ENCODE results near the gene TGM6.

TGM6 gene

DNA sequence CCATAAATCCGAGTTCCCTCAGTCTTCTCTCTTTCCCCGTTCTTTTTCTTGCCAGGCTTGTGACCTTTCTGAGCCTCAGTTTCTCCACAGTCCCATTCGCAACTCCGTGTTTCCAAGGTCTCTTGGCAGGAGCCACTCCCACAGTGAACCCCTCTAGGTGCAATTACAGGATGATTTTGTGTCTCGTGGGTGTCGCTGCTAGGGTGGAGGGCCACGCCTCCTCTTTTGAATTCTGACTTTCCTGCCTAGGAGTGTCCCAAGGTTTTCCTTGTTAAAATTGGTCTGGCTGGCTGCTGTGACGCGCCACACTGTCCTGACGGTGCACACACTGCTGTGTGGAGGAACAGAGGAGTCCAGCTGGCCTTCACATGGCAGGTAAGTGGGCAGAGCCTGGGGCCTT, at the start of gene TGM6:
TGM6 (plus strand) TSS at position 301 of the 400 bp plus-strand sequence; CDS start at position 369, 68 bp downstream.
- no peak within 1 kb of the TSS for H3K4me3 ChIP-seq (replicated peaks; ENCODE audit: low read depth, low read length)
- no peak for DNase-seq (ENCODE audit: low read depth)
- TF ChIP-seq, protein P1, sequence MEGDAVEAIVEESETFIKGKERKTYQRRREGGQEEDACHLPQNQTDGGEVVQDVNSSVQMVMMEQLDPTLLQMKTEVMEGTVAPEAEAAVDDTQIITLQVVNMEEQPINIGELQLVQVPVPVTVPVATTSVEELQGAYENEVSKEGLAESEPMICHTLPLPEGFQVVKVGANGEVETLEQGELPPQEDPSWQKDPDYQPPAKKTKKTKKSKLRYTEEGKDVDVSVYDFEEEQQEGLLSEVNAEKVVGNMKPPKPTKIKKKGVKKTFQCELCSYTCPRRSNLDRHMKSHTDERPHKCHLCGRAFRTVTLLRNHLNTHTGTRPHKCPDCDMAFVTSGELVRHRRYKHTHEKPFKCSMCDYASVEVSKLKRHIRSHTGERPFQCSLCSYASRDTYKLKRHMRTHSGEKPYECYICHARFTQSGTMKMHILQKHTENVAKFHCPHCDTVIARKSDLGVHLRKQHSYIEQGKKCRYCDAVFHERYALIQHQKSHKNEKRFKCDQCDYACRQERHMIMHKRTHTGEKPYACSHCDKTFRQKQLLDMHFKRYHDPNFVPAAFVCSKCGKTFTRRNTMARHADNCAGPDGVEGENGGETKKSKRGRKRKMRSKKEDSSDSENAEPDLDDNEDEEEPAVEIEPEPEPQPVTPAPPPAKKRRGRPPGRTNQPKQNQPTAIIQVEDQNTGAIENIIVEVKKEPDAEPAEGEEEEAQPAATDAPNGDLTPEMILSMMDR (IDR thresholded peaks at IDR 0.05; ENCODE audit: low read length, missing control alignments): no peak

DNA sequence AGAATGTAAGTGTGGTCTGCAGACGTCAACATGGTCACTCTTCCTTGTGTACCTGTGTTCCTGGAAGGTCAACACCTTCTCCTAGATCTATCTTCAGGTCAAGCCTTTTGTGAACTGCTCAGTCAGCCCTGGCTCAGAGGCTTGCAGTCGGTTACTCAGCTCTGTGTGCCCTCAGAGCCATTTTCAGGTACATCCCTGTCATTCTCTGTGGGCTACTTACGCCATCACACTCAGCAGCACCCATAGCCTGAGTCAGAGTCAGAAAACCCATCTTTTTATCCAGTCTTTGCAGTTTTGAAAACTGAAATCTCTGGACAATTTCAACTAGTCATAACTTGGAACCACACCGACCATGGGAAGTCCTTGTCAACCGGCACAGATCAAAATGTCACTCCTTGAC, 49.6 kb upstream of the TGM6 start:
- no peak for DNase-seq (ENCODE audit: low read depth)
- H3K4me3 ChIP-seq (replicated peaks; ENCODE audit: low read depth, low read length): no peak overlapping the region
- TF ChIP-seq, protein P1 (IDR thresholded peaks at IDR 0.05; ENCODE audit: low read length, missing control alignments): no peak

DNA sequence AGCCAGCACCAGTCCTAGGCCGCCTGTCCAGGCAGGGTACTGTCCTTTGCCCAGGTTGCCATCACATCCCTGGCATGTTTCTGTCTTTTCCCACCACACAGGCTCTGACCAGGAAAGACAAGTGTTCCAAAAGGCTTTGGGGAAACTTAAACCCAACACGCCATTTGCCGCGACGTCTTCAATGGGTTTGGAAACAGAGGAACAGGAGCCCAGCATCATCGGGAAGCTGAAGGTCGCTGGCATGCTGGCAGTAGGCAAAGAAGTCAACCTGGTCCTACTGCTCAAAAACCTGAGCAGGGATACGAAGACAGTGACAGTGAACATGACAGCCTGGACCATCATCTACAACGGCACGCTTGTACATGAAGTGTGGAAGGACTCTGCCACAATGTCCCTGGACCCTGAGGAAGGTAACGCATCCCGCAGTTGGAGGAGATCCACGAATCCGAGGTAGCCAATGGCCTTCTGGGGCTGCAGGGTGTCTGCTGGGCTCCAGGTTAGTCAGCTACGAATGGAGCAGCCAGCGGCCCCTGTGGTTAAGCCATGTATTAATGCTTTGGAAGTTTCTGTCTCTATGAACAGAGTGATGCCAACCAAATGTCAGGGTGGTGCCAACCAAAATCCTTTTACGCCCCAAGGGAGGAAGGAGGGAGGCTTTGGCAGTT, 48.7 kb upstream of the TGM6 start:
- TF ChIP-seq, protein P1 (IDR thresholded peaks at IDR 0.05; ENCODE audit: low read length, missing control alignments): no peak
- no peak for DNase-seq (ENCODE audit: low read depth)
- H3K4me3 ChIP-seq (replicated peaks; ENCODE audit: low read depth, low read length): no peak overlapping the region

DNA sequence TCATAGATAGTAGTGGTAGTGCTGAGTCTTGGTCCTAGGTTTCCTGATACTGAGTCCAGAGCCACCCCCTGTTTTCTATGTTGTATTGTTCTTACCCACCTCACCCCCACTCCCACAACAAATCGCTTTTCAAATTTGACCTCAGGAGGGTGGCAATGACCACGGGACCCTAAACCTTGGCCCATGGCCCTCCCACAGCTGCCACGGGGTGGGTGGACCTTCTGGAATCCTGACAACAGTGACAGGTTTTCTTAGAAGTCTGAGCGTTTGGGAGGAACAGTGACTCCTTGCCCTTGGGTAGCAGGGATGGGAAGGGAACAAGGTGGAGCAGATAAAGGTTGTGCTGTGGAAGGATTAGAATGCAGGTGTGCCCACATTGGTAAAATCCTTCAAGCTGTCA, 48.0 kb upstream of the TGM6 start:
- DNase-seq (ENCODE audit: low read depth): no peak
- no peak overlapping the region for H3K4me3 ChIP-seq (replicated peaks; ENCODE audit: low read depth, low read length)
- TF ChIP-seq, protein P1 (IDR thresholded peaks at IDR 0.05; ENCODE audit: low read length, missing control alignments): no peak

DNA sequence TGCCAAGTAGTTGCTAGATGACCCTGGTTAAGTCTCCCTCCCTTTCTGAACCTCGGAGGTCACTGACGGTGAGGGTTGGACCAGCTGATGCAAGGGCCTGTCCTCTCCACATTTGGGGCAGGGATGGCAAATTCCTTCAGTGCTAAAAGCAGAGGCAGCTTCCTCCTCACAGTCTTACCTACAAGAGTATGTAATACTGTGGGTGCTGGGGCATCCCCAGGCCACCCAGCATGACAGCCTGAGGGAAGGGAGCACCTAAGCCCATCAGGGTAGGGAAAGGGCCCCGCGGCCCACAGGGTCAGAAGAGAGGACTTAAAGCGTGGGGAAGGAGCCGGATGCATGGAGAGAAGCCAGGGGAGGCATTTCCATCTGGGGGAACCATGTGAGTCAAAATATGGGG, 46.9 kb upstream of the TGM6 start:
- TF ChIP-seq, protein P1 (IDR thresholded peaks at IDR 0.05; ENCODE audit: low read length, missing control alignments): no peak
- H3K4me3 ChIP-seq (replicated peaks; ENCODE audit: low read depth, low read length): no peak overlapping the region
- no peak for DNase-seq (ENCODE audit: low read depth)

DNA sequence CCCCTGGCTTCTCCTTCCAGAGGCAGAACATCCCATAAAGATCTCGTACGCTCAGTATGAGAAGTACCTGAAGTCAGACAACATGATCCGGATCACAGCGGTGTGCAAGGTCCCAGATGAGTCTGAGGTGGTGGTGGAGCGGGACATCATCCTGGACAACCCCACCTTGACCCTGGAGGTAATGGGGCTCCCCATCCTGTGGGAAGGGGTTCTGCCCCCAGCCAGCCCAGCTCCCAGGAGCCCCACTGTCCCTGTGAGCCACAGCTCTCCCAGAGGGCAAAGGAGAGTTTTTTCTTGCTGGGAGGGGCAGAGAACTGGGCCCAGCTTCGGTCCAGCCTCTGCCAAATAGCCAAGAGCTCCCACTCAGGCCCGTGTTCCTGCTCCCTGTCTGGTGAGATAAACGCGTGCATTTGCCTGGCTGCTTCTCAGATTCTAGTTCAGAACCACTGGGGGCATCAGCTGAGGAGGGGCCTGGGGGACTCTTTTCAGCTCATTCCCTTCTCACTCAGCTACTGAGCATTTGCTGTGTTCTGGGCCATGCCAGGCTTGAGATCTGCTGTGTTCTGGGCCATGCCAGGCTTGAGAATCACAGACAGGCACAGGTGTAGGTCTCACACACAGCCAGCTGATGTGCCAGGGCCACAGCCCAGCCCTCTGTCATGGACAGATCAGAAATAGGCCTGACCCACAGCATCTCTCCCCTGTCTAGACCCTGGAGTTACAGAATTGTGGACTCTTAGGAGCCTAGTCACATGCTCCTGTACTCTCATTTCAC, 45.4 kb upstream of the TGM6 start:
- DNase-seq (ENCODE audit: low read depth): no peak
- TF ChIP-seq, protein P1 (IDR thresholded peaks at IDR 0.05; ENCODE audit: low read length, missing control alignments): no peak
- H3K4me3 ChIP-seq (replicated peaks; ENCODE audit: low read depth, low read length): no peak overlapping the region
